Measurements from ENCODE around the gene PTGIS. TPM values are rescaled to one million over a fixed set of nuclear protein-coding genes. Genes with fewer than 3 reads are reported as not detected.

The PTGIS gene
- total RNA-seq, 2 donors from 2014 or later, result 12.9 to 34.6 TPM

GRCh38 chr20:49579195-49579594, 11.3 kb upstream of the PTGIS start:
- Histone ChIP-seq H3K4me1 (replicated peaks) (peaks cover 5% of the 10 kb centered on the region), H3K36me3 (no peaks in the 10 kb centered on the region), H3K27me3 (replicated peaks; ENCODE audit: insufficient read depth) (no peaks in the 10 kb centered on the region), H3K4me3 (no peak overlapping the region), H3K27ac (peak overlapping the region; percentile 51 to 61), H3K9me3 (no peaks in the 10 kb centered on the region)
- WGBS, result 93% methylated on average over 4 of the region's 4 CpGs
- intact Hi-C loops (cut with DNase I), result no loop called here
- no peak for TF ChIP-seq CTCF (IDR thresholded peaks at IDR 0.05)
- no peak for TF ChIP-seq POLR2A (IDR thresholded peaks at IDR 0.05)
- no peak for TF ChIP-seq POLR2AphosphoS5 (IDR thresholded peaks at IDR 0.05)
- no peak for DNase-seq (ENCODE audit: low spot score)

- peaks cover 5% of the 10 kb centered on the region for H3K4me1 ChIP-seq (replicated peaks)
Observed at GRCh38 chr20:49578436-49578835, 10.5 kb upstream of the PTGIS start.

GRCh38 chr20:49575551-49576060, 7.7 kb upstream of the PTGIS start:
- TF ChIP-seq POLR2AphosphoS5 (IDR thresholded peaks at IDR 0.05), result no peak
- TF ChIP-seq CTCF (IDR thresholded peaks at IDR 0.05), result no peak
- no peak for TF ChIP-seq POLR2A (IDR thresholded peaks at IDR 0.05)
- no peak overlapping the region for H3K4me3 ChIP-seq
- no peaks in the 10 kb centered on the region for H3K9me3 ChIP-seq
- no peak for DNase-seq (ENCODE audit: low spot score)
- 50% methylated on average over 5 of the region's 5 CpGs for WGBS
- intact Hi-C loops (cut with DNase I), result no loop called here
- H3K4me1 ChIP-seq (replicated peaks), result peaks cover 5% of the 10 kb centered on the region
- no peak overlapping the region for H3K27ac ChIP-seq
- no peaks in the 10 kb centered on the region for H3K36me3 ChIP-seq
- no peaks in the 10 kb centered on the region for H3K27me3 ChIP-seq (replicated peaks; ENCODE audit: insufficient read depth)

More at GRCh38 chr20:49578436-49578835, 10.5 kb upstream of the PTGIS start:
- Histone ChIP-seq H3K27me3 (replicated peaks; ENCODE audit: insufficient read depth) (no peaks in the 10 kb centered on the region), H3K9me3 (no peaks in the 10 kb centered on the region), H3K36me3 (no peaks in the 10 kb centered on the region), H3K27ac (no peak overlapping the region), H3K4me3 (no peak overlapping the region)
- intact Hi-C loops (cut with DNase I), result no loop called here
- TF ChIP-seq POLR2AphosphoS5 (IDR thresholded peaks at IDR 0.05), result no peak
- no peak for TF ChIP-seq POLR2A (IDR thresholded peaks at IDR 0.05)
- TF ChIP-seq CTCF (IDR thresholded peaks at IDR 0.05), result no peak
- 88% methylated on average over 4 of the region's 4 CpGs for WGBS
- DNase-seq (ENCODE audit: low spot score), result no peak

- 88% methylated on average over 8 of the region's 8 CpGs for WGBS
- Histone ChIP-seq H3K4me1 (replicated peaks) (no peaks in the 10 kb centered on the region), H3K27me3 (replicated peaks; ENCODE audit: insufficient read depth) (no peaks in the 10 kb centered on the region), H3K4me3 (no peak overlapping the region), H3K27ac (no peak overlapping the region), H3K36me3 (no peaks in the 10 kb centered on the region), H3K9me3 (no peaks in the 10 kb centered on the region)
- DNase-seq (ENCODE audit: low spot score), result no peak
- intact Hi-C loops (cut with DNase I), result no loop called here
- TF ChIP-seq CTCF (IDR thresholded peaks at IDR 0.05), result no peak
- no peak for TF ChIP-seq POLR2AphosphoS5 (IDR thresholded peaks at IDR 0.05)
- no peak for TF ChIP-seq POLR2A (IDR thresholded peaks at IDR 0.05)
Observed at GRCh38 chr20:49573900-49574416, 6.0 kb upstream of the PTGIS start.

GRCh38 chr20:49572857-49573256, 4.9 kb upstream of the PTGIS start:
- Histone ChIP-seq H3K4me1 (replicated peaks) (no peaks in the 10 kb centered on the region), H3K27ac (no peak overlapping the region), H3K9me3 (no peaks in the 10 kb centered on the region), H3K4me3 (no peak overlapping the region), H3K27me3 (replicated peaks; ENCODE audit: insufficient read depth) (no peaks in the 10 kb centered on the region), H3K36me3 (no peaks in the 10 kb centered on the region)
- no peak for TF ChIP-seq CTCF (IDR thresholded peaks at IDR 0.05)
- TF ChIP-seq POLR2AphosphoS5 (IDR thresholded peaks at IDR 0.05), result no peak
- no peak for TF ChIP-seq POLR2A (IDR thresholded peaks at IDR 0.05)
- intact Hi-C loops (cut with DNase I), result no loop called here
- 25% methylated on average over 6 of the region's 6 CpGs for WGBS
- no peak for DNase-seq (ENCODE audit: low spot score)

Measured in prostate gland (tissue), 2 donors.